IMR-90 (cell line): ENCODE results near the gene RNPEP. TPM values are rescaled to one million over a fixed set of nuclear protein-coding genes. Genes with fewer than 3 reads are reported as not detected.
A peak's percentile ranks its signal among the peaks of the same experiment; 100 is the strongest.

Source experiments
- ATAC-seq: fragments of 200-7000 bp; cut with Tn5 transposase; 2 replicates; pipeline ENCODE4 v1.9.1; 2020; ENCODE audit warnings: low read depth, mild to moderate bottlenecking, moderate library complexity
- BruUV-seq: library from RNA; stranded (reverse); fragments of 400-500 nt; replicated peaks from 2 replicates; lab custom pipeline; 2021; lab: Mats Ljungman, UMichigan
- CTCF ChIA-PET: fragments of 300-600 bp; formaldehyde crosslinking; extraction: SDS; loops from one replicate; lab custom pipeline; 2021; ENCODE audit warnings: antibody characterized with exemption; lab: Yijun Ruan, JAX
- POLR2A ChIA-PET: fragments of 300-600 bp; sonication (Branson Sonifier 250); formaldehyde crosslinking; loops from one replicate; lab custom pipeline; 2022; ENCODE audit warnings: antibody characterized with exemption; ENCODE audit not compliant: unreplicated experiment; lab: Charles Lee
- DNase-seq: peaks from one replicate; pipeline ENCODE4 v3.0.0; 2013
- H2AFZ ChIP-seq: replicated peaks from 2 replicates; pipeline ENCODE3; 2013; ENCODE audit warnings: low read length, mild to moderate bottlenecking; ENCODE audit not compliant: poor library complexity
- H2AK5ac ChIP-seq: 2 replicates; pipeline ENCODE4 v1.6.1; 2013; ENCODE audit warnings: low read depth, low read length, inconsistent platforms
- H2AK9ac ChIP-seq: replicated peaks from 2 replicates; pipeline ENCODE3; 2013; ENCODE audit warnings: mild to moderate bottlenecking, low read depth, low read length, moderate library complexity; ENCODE audit not compliant: poor library complexity
- H2BK120ac ChIP-seq: 2 replicates; pipeline ENCODE4 v1.6.1; 2013; ENCODE audit warnings: low read depth, low read length, inconsistent platforms
- H2BK15ac ChIP-seq: 3 replicates; pipeline ENCODE4 v1.6.1; 2013; ENCODE audit warnings: low read depth, low read length, inconsistent platforms
- H2BK20ac ChIP-seq: 2 replicates; pipeline ENCODE4 v1.6.1; 2013; ENCODE audit warnings: low read depth, mild to moderate bottlenecking, inconsistent platforms, low read length, moderate library complexity
- H2BK5ac ChIP-seq: 2 replicates; pipeline ENCODE4 v1.6.1; 2013; ENCODE audit warnings: mild to moderate bottlenecking, low read depth, low read length, inconsistent platforms; ENCODE audit not compliant: poor library complexity, severe bottlenecking
- H3K14ac ChIP-seq: replicated peaks from 2 replicates; pipeline ENCODE4 v1.6.1; 2013; ENCODE audit warnings: low read depth, low read length, inconsistent platforms
- H3K18ac ChIP-seq: 2 replicates; pipeline ENCODE4 v1.6.1; 2013; ENCODE audit warnings: low read depth, low read length, control low read depth
- H3K23ac ChIP-seq: 2 replicates; pipeline ENCODE4 v1.6.1; 2013; ENCODE audit warnings: low read depth, low read length, inconsistent platforms
- H3K27ac ChIP-seq: 2 replicates; pipeline ENCODE4 v1.5.1; 2013; ENCODE audit warnings: mild to moderate bottlenecking, control low read depth, low read length; ENCODE audit not compliant: insufficient read depth
- H3K27me3 ChIP-seq: 2 replicates; pipeline ENCODE4 v1.6.1; 2013; ENCODE audit warnings: low read length; ENCODE audit not compliant: control insufficient read depth, insufficient read depth
- H3K36me3 ChIP-seq: 2 replicates; pipeline ENCODE4 v1.6.1; 2013; ENCODE audit warnings: low read length, mixed read lengths; ENCODE audit not compliant: control insufficient read depth, insufficient read depth
- H3K4ac ChIP-seq: 2 replicates; pipeline ENCODE4 v1.6.1; 2013; ENCODE audit warnings: low read depth, low read length, inconsistent platforms
- H3K4me1 ChIP-seq: 2 replicates; pipeline ENCODE4 v1.6.1; 2013; ENCODE audit warnings: low read length, mixed read lengths; ENCODE audit not compliant: control insufficient read depth, insufficient read depth
- H3K4me2 ChIP-seq: 2 replicates; pipeline ENCODE4 v1.6.1; 2013; ENCODE audit warnings: low read depth, mild to moderate bottlenecking, control low read depth, low read length, moderate library complexity
- H3K4me3 ChIP-seq: 2 replicates; pipeline ENCODE4 v1.5.1; 2013; ENCODE audit warnings: low read depth, mild to moderate bottlenecking, control low read depth, low read length, moderate library complexity; ENCODE audit not compliant: insufficient read depth
- H3K56ac ChIP-seq: 2 replicates; pipeline ENCODE4 v1.6.1; 2013; ENCODE audit warnings: low read length, inconsistent platforms; ENCODE audit not compliant: insufficient read depth; ENCODE audit errors: extremely low read depth
- H3K79me1 ChIP-seq, 2 experiments: 2 replicates each; pipeline ENCODE4 v1.6.1; 2013; ENCODE audit warnings: low read length in 2 of 2, inconsistent platforms in 1 of 2, low read depth in 1 of 2
- H3K9ac ChIP-seq: 2 replicates; pipeline ENCODE4 v1.6.1; 2013; ENCODE audit warnings: low read depth, low read length, control low read depth
- H3K9me1 ChIP-seq: 2 replicates; pipeline ENCODE4 v1.6.1; 2013; ENCODE audit warnings: low read length, inconsistent platforms; ENCODE audit not compliant: insufficient read depth
- H3K9me3 ChIP-seq: 2 replicates; pipeline ENCODE4 v1.6.1; 2013; ENCODE audit warnings: low read length; ENCODE audit not compliant: control insufficient read depth, insufficient read depth
- H4K20me1 ChIP-seq: 2 replicates; pipeline ENCODE4 v1.6.1; 2013; ENCODE audit warnings: low read length, inconsistent platforms; ENCODE audit not compliant: insufficient read depth
- H4K5ac ChIP-seq: 2 replicates; pipeline ENCODE4 v1.6.1; 2013; ENCODE audit warnings: mild to moderate bottlenecking, low read depth, low read length, control low read depth
- H4K8ac ChIP-seq, 2 experiments: 2 replicates each; pipeline ENCODE4 v1.6.1; 2013; ENCODE audit warnings: low read depth in 2 of 2, low read length in 2 of 2, control low read depth in 1 of 2, inconsistent platforms in 1 of 2
- H4K91ac ChIP-seq: 2 replicates; pipeline ENCODE4 v1.6.1; 2013; ENCODE audit warnings: low read depth, low read length, inconsistent platforms; ENCODE audit not compliant: insufficient read depth
- BHLHE40 ChIP-seq: fragments of 150-350 bp; IDR thresholded peaks from 2 replicates; pipeline ENCODE4 v1.6.1; 2016; ENCODE audit warnings: mild to moderate bottlenecking, low read depth, low read length
- CHD1 ChIP-seq: IDR thresholded peaks from 2 replicates; pipeline ENCODE4 v1.6.1; 2012; ENCODE audit warnings: low read depth, low read length, improper control_type of control experiment
- MXI1 ChIP-seq: IDR thresholded peaks from 2 replicates; pipeline ENCODE4 v1.6.1; 2012; ENCODE audit warnings: low read depth, mild to moderate bottlenecking, low read length, moderate library complexity, borderline replicate concordance
- RAD21 ChIP-seq: IDR thresholded peaks from 2 replicates; pipeline ENCODE4 v1.6.1; 2012; ENCODE audit warnings: low read length, improper control_type of control experiment
- RCOR1 ChIP-seq: IDR thresholded peaks from 2 replicates; pipeline ENCODE4 v1.6.1; 2012; ENCODE audit warnings: mild to moderate bottlenecking, low read length, improper control_type of control experiment; ENCODE audit not compliant: insufficient replicate concordance
- dilution Hi-C: fragments of 300-500 bp; cut with HindIII; formaldehyde crosslinking; loops from one replicate; pipeline ENCODE4 v1.14.3; 2018; ENCODE audit warnings: low sequenced_read_pairs; ENCODE audit not compliant: unreplicated experiment
- in situ Hi-C: fragments of 300-500 bp; cut with MboI; formaldehyde crosslinking; loops from 3 replicates; pipeline ENCODE4 v1.14.3; 2019; ENCODE audit warnings: low sequenced_read_pairs, inconsistent platforms, mixed read lengths
- intact Hi-C: fragments of 100-400 bp; cut with micrococcal nuclease; formaldehyde crosslinking; loops from 2 replicates; pipeline ENCODE4 v1.10.0; 2022
- polyA plus RNA-seq, 3 experiments: library from polyadenylated mRNA; depleted of rRNA; stranded (reverse); fragments of >200 nt; gene quantifications; 2 replicates each; pipeline ENCODE4 v1.2.3, GENCODE V29; 2012; ENCODE audit warnings: low replicate concordance in 1 of 3
- total RNA-seq: library from RNA; depleted of rRNA; stranded (reverse); fragments of >200 nt; gene quantifications from 2 replicates; pipeline ENCODE4 v1.2.3, GENCODE V29; 2012
- TF ChIP-seq, protein P1 (sequence below): conservative IDR thresholded peaks from 2 replicates; pipeline ENCODE4 v1.5.1; 2012; ENCODE audit warnings: mild to moderate bottlenecking, low read depth, low read length, improper control_type of control experiment
- TF ChIP-seq, protein P2 (sequence below): fragments of 150-350 bp; IDR thresholded peaks from 2 replicates; pipeline ENCODE4 v1.6.1; 2017; ENCODE audit warnings: mild to moderate bottlenecking, antibody characterized with exemption, low read length, low read depth

RNPEP gene
- total and polyA plus RNA-seq, 2 of the 4 experiments (the other 2 are of a cell fraction): 49.8 to 75.4 TPM

DNA sequence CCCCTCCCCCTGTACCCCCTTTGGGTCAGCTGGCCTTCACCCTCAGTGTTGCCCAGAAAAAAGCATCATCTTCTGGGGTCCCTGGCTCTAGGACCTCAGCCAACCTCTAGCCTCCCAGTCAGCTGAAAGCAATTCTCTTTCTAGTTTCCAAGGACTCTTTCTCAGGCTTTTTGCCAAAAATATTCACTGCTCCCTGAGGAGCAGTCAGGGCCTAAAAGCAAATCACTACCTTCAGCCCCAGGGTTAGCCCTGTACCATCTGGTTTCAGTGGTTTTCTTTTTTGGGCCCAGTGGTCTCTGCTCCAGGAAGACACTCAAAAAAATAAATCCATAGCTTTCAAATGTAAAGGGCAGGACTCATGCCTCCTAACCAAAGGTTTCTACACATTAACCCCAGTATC lies 33.0 kb upstream of the RNPEP start:
- no peak overlapping the region for H3K4me2 ChIP-seq
- H3K9me1 ChIP-seq: peaks cover 8% of the 10 kb centered on the region
- no peak overlapping the region for H2BK20ac ChIP-seq
- no peak overlapping the region for H3K27ac ChIP-seq
- H3K36me3 ChIP-seq: no peaks in the 10 kb centered on the region
- H3K4me1 ChIP-seq: peaks cover 10% of the 10 kb centered on the region
- H2AK5ac ChIP-seq: peak overlapping the region; percentile 47; the same call in 1 of the 2 replicates
- POLR2A ChIA-PET: interaction anchor here (0.5 to 1.5 kb wide), 2 partner anchors 45 to 66 kb away, joined by 5 to 8 read pairs; no protein-coding TSS in a partner anchor
- H3K14ac ChIP-seq: no peak overlapping the region
- H4K8ac ChIP-seq: peak overlapping the region in 1 of 2 experiments; percentile 17; a peak in 1 of 4 replicates
- DNase-seq (no peak), ATAC-seq (no peak)
- no peak overlapping the region for H2AFZ ChIP-seq
- H3K9me3 ChIP-seq: no peaks in the 10 kb centered on the region
- H4K20me1 ChIP-seq: peaks cover 9% of the 10 kb centered on the region; the same call in 1 of the 2 replicates
- no peak overlapping the region for H3K56ac ChIP-seq
- H2AK9ac ChIP-seq: no peak overlapping the region
- no peak for TF ChIP-seq RAD21
- TF ChIP-seq, protein P1, sequence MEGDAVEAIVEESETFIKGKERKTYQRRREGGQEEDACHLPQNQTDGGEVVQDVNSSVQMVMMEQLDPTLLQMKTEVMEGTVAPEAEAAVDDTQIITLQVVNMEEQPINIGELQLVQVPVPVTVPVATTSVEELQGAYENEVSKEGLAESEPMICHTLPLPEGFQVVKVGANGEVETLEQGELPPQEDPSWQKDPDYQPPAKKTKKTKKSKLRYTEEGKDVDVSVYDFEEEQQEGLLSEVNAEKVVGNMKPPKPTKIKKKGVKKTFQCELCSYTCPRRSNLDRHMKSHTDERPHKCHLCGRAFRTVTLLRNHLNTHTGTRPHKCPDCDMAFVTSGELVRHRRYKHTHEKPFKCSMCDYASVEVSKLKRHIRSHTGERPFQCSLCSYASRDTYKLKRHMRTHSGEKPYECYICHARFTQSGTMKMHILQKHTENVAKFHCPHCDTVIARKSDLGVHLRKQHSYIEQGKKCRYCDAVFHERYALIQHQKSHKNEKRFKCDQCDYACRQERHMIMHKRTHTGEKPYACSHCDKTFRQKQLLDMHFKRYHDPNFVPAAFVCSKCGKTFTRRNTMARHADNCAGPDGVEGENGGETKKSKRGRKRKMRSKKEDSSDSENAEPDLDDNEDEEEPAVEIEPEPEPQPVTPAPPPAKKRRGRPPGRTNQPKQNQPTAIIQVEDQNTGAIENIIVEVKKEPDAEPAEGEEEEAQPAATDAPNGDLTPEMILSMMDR: no peak
- TF ChIP-seq, protein P2, sequence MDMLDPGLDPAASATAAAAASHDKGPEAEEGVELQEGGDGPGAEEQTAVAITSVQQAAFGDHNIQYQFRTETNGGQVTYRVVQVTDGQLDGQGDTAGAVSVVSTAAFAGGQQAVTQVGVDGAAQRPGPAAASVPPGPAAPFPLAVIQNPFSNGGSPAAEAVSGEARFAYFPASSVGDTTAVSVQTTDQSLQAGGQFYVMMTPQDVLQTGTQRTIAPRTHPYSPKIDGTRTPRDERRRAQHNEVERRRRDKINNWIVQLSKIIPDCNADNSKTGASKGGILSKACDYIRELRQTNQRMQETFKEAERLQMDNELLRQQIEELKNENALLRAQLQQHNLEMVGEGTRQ: no peak
- no peak for TF ChIP-seq BHLHE40
- TF ChIP-seq MXI1: no peak
- TF ChIP-seq CHD1: no peak
- no peak for TF ChIP-seq RCOR1
- H2BK15ac ChIP-seq: no peak overlapping the region; the same call in 2 of the 3 replicates
- H3K9ac ChIP-seq: no peak overlapping the region
- H4K91ac ChIP-seq: 0 out of 2 replicates have a peak overlapping the region, but pooled peaks have one; percentile 14
- no peaks in the 10 kb centered on the region for H3K27me3 ChIP-seq
- no peak overlapping the region for H2BK120ac ChIP-seq
- H3K4me3 ChIP-seq: no peak overlapping the region
- intact Hi-C loops (no loop called here), dilution Hi-C loops (no loop called here), in situ Hi-C loops (no loop called here)
- no peak overlapping the region for H4K5ac ChIP-seq
- H3K79me1 ChIP-seq: peaks cover 4 to 35% of the 10 kb centered on the region in 2 experiments
- H3K18ac ChIP-seq: no peak overlapping the region
- no TSS peak for BruUV-seq
- H3K4ac ChIP-seq: no peak overlapping the region; the same call in 1 of the 2 replicates
- H3K23ac ChIP-seq: no peak overlapping the region
- no peak overlapping the region for H2BK5ac ChIP-seq
- CTCF ChIA-PET: interaction anchor here (0.9 kb wide), 1 partner anchor 54 kb away, joined by 3 read pairs; no protein-coding TSS in a partner anchor
